Forelimb muscle (tissue), 1 donor: Measurements from ENCODE around the gene TUBA3C. TPM values are rescaled to one million over a fixed set of nuclear protein-coding genes. Genes with fewer than 3 reads are reported as not detected.
"Not testable (repeated sequence)": the region's sequence is repeated elsewhere in the genome, so short reads cannot be mapped to it uniquely, and the experiment has no call there.

Experiments
- DNase-seq: peaks from one replicate; pipeline ENCODE4 v3.0.0-alpha.2; 2013; ENCODE audit warnings: low read depth
- polyA plus RNA-seq: library from polyadenylated mRNA; unstranded; fragments of 120-200 nt; gene quantifications from one replicate; pipeline ENCODE4 v1.2.1, GENCODE V29; 2013; ENCODE audit not compliant: insufficient read length

Gene TUBA3C
- not detected for polyA plus RNA-seq

GRCh38 chr13:19181621-19182485, at the start of gene TUBA3C:
TSS of gene TUBA3C (minus strand) at chr13:19181824. CDS start at chr13:19181747, 77 bp downstream.
- DNase-seq = no peak

GRCh38 chr13:19207413-19207812, 25.8 kb upstream of the TUBA3C start:
- DNase-seq = not testable (repeated sequence)

GRCh38 chr13:19192622-19193021, 11.0 kb upstream of the TUBA3C start:
- not testable (repeated sequence) for DNase-seq

GRCh38 chr13:19189911-19190310, 8.3 kb upstream of the TUBA3C start:
- DNase-seq = not testable (repeated sequence)

- DNase-seq = not testable (repeated sequence)
These were observed 7.7 kb upstream of the TUBA3C start for GRCh38 chr13:19189368-19189767.

GRCh38 chr13:19185865-19186645, 4.4 kb upstream of the TUBA3C start:
- no peak for DNase-seq

- DNase-seq = no peak
These were observed 3.7 kb upstream of the TUBA3C start for GRCh38 chr13:19185086-19185864.

- DNase-seq = no peak
These were observed 2.6 kb upstream of the TUBA3C start for GRCh38 chr13:19184176-19184575.

- no peak for DNase-seq
These were observed 2.1 kb upstream of the TUBA3C start for GRCh38 chr13:19183676-19184075.

GRCh38 chr13:19182536-19182935, 912 bp upstream of the TUBA3C start:
- DNase-seq = no peak

GRCh38 chr13:19181021-19181620, 503 bp downstream of the TUBA3C start:
- DNase-seq = no peak

- DNase-seq = no peak
These were observed 1.7 kb downstream of the TUBA3C start for GRCh38 chr13:19179916-19180315.

- no peak for DNase-seq
These were observed 2.6 kb downstream of the TUBA3C start for GRCh38 chr13:19178901-19179593.

GRCh38 chr13:19176981-19177776, 4.4 kb downstream of the TUBA3C start:
- DNase-seq = not testable (repeated sequence)

- no peak for DNase-seq
These were observed 7.9 kb downstream of the TUBA3C start for GRCh38 chr13:19173752-19174151.

GRCh38 chr13:19172647-19173030, 9.0 kb downstream of the TUBA3C start:
- DNase-seq = no peak

GRCh38 chr13:19172007-19172646, 9.5 kb downstream of the TUBA3C start:
- no peak for DNase-seq

GRCh38 chr13:19171563-19171962, 10.1 kb downstream of the TUBA3C start:
- no peak for DNase-seq

- no peak for DNase-seq
These were observed 11.6 kb downstream of the TUBA3C start for GRCh38 chr13:19169991-19170390.

GRCh38 chr13:19169496-19169895, 12.1 kb downstream of the TUBA3C start:
- no peak for DNase-seq
